Spleen (tissue), 11 donors: ENCODE results near the gene REEP3. TPM values are rescaled to one million over a fixed set of nuclear protein-coding genes. Genes with fewer than 3 reads are reported as not detected.

Experiments used
- DNase-seq: peaks from one replicate; pipeline ENCODE4 v3.0.0-alpha.2; 2020
- H3K27ac ChIP-seq, 8 donors: fragments of 200-600 bp; sonication (generic) in 7 of 8; 1 replicate in 4 of 8; 2 replicates in 4 of 8; pipeline versions ENCODE4 v1.5.0 to v1.8.0; 2016 to 2021; ENCODE audit warnings: inconsistent platforms in 4 of 8, mild to moderate bottlenecking in 4 of 8, moderate library complexity in 1 of 8
- H3K27me3 ChIP-seq, 7 donors: fragments of 200-600 bp; sonication (generic) in 6 of 7; replicated peaks in 1 of 7; 1 replicate in 4 of 7; 2 replicates in 3 of 7; pipeline versions ENCODE4 v1.5.0 to v1.8.0; 2016 to 2021; ENCODE audit warnings: inconsistent platforms in 3 of 7, mild to moderate bottlenecking in 1 of 7
- H3K36me3 ChIP-seq, 6 donors: fragments of 200-600 bp; sonication (generic) in 5 of 6; 1 replicate in 4 of 6; 2 replicates in 2 of 6; pipeline versions ENCODE4 v1.5.0 to v1.8.0; 2016 to 2021; ENCODE audit warnings: inconsistent platforms in 2 of 6
- H3K4me1 ChIP-seq, 6 donors: fragments of 200-600 bp; sonication (generic) in 5 of 6; 1 replicate in 3 of 6; 2 replicates in 3 of 6; pipeline versions ENCODE4 v1.5.0 to v1.8.0; 2016 to 2021; ENCODE audit warnings: inconsistent platforms in 3 of 6
- H3K4me3 ChIP-seq, 8 donors: fragments of 200-600 bp; sonication (generic) in 7 of 8; 1 replicate in 4 of 8; 2 replicates in 4 of 8; pipeline versions ENCODE4 v1.5.0 to v1.8.0; 2016 to 2021; ENCODE audit warnings: inconsistent platforms in 4 of 8, mild to moderate bottlenecking in 4 of 8, moderate library complexity in 2 of 8
- H3K9me3 ChIP-seq, 8 donors: fragments of 200-600 bp; sonication (generic) in 7 of 8; 1 replicate in 4 of 8; 2 replicates in 4 of 8; pipeline versions ENCODE4 v1.5.0 to v1.8.0; 2016 to 2021; ENCODE audit warnings: inconsistent platforms in 4 of 8
- CTCF ChIP-seq, 11 experiments: fragments of 200-600 bp in 7 of 11; fragments of 450-650 bp in 4 of 11; sonication (generic) in 4 of 11; IDR thresholded peaks in 8 of 11; conservative IDR thresholded peaks in 3 of 11; 1 replicate in 7 of 11; 2 replicates in 4 of 11; pipeline versions ENCODE4 v1.4.0 to v1.8.0; 2016 to 2021; ENCODE audit warnings: antibody characterized with exemption in 11 of 11, inconsistent platforms in 4 of 11, mild to moderate bottlenecking in 1 of 11
- POLR2A ChIP-seq, 3 donors: fragments of 450-650 bp; IDR thresholded peaks; one replicate each; pipeline ENCODE4 v1.5.1; 2017; ENCODE audit warnings: antibody characterized with exemption in 3 of 3, mild to moderate bottlenecking in 1 of 3
- POLR2AphosphoS5 ChIP-seq, 3 donors: sonication (generic); formaldehyde crosslinking; IDR thresholded peaks; one replicate each; pipeline ENCODE4 v1.5.1; 2017; ENCODE audit warnings: antibody characterized with exemption in 3 of 3
- WGBS, 5 donors: extraction: QIAGEN DNeasy Blood & Tissue Kit in 3 of 5; methylation state at CpG; one replicate each; pipeline versions ENCODE4 v1.1.5 to v1.1.7; 2013 to 2018; 5-methylcytosine and 5-hydroxymethylcytosine counted together
- intact Hi-C: fragments of 100-400 bp; cut with DNase I; formaldehyde crosslinking; loops from one replicate; pipeline ENCODE4 v1.15.0; 2023; ENCODE audit warnings: low total_unique reads
- polyA plus RNA-seq, 3 donors: library from polyadenylated mRNA; stranded (reverse); fragments of 200-250 nt; gene quantifications; one replicate each; pipeline ENCODE4 v1.2.1, GENCODE V29; 2013
- total RNA-seq, 7 donors: library from RNA; depleted of rRNA in 3 of 7; stranded (reverse); fragments of >200 nt in 3 of 7; fragmentation: NEBNext Ultra II Directional in 4 of 7; extraction: Animal tissue kit (Norgen Biotek cat#: 25700) in 4 of 7; gene quantifications; one replicate each; pipeline versions ENCODE4 v1.1.0 to v1.2.1, GENCODE V29; 2016 to 2021
- donor health status: healthy with polysubstance abuse.
- donor health status: DM: no; HTN: no; CAD: no; lungs with moderate emphysema.
- donor health status: DM: no; HTN: no; CAD: no.
- donor health status: Bipolar disorder and iron deficiency.
- donor health status: healthy.
- donor health status: DM: no; HTN: no; CAD: no.
- donor health status: DM: yes; HTN: yes; CAD: no.

REEP3 gene
- total and polyA plus RNA-seq, 10 donors: 4.0 to 46.5 (median 22.1) TPM

GRCh38 chr10:63584725-63585035 lies 63.5 kb downstream of the REEP3 start:
- no peak for TF ChIP-seq POLR2AphosphoS5 (IDR thresholded peaks at IDR 0.05)
- TF ChIP-seq CTCF (IDR thresholded peaks at IDR 0.05 in 8 of 11, conservative IDR thresholded peaks at IDR 0.05 in 3 of 11): no peak
- TF ChIP-seq POLR2A (IDR thresholded peaks at IDR 0.05): no peak
- Histone ChIP-seq H3K9me3 (no peaks in the 10 kb centered on the region), H3K4me1 (no peaks in the 10 kb centered on the region), H3K27ac (no peak overlapping the region), H3K4me3 (no peak overlapping the region), H3K27me3 (no peaks in the 10 kb centered on the region), H3K36me3 (peaks cover 0 to 4% (median 0%) of the 10 kb centered on the region in 6 donors)
- DNase-seq: no peak
- intact Hi-C loops: no loop called here

- Histone ChIP-seq H3K9me3 (no peaks in the 10 kb centered on the region), H3K4me1 (no peaks in the 10 kb centered on the region), H3K36me3 (peaks cover 0 to 4% (median 0%) of the 10 kb centered on the region in 6 donors), H3K4me3 (no peak overlapping the region), H3K27ac (no peak overlapping the region), H3K27me3 (no peaks in the 10 kb centered on the region)
- intact Hi-C loops: no loop called here
- DNase-seq: no peak
- TF ChIP-seq POLR2AphosphoS5 (IDR thresholded peaks at IDR 0.05): no peak
- TF ChIP-seq POLR2A (IDR thresholded peaks at IDR 0.05): no peak
- TF ChIP-seq CTCF (IDR thresholded peaks at IDR 0.05 in 8 of 11, conservative IDR thresholded peaks at IDR 0.05 in 3 of 11): no peak
- 91 to 100% (median 100%) methylated on average over 1 of the region's 1 CpG for WGBS, 5 donors
These were observed 63.8 kb downstream of the REEP3 start for GRCh38 chr10:63585041-63585440.

DNA sequence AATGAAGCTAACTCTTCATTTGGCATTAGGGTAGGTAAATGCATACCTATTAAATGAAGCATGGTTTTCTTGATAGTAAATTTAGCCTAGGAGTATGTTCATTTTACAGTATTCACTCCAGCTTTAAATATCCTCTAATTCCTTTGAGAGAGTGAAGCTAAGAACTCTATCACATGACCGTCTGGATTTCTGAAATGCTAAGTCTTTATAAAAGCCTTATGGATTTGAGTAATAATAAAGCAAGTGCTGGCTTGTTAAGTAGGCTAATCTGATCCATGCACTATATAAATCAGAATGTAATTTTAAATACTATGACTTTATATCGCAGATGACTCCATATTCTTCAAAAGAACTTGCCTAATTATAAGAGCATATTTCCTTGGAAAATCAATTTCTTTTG lies 64.8 kb downstream of the REEP3 start:
- H3K27ac ChIP-seq: no peak overlapping the region
- no peaks in the 10 kb centered on the region for H3K27me3 ChIP-seq
- DNase-seq: no peak
- H3K4me3 ChIP-seq: no peak overlapping the region
- H3K4me1 ChIP-seq: no peaks in the 10 kb centered on the region
- TF ChIP-seq POLR2A (IDR thresholded peaks at IDR 0.05) (no peak), CTCF (IDR thresholded peaks at IDR 0.05 in 8 of 11, conservative IDR thresholded peaks at IDR 0.05 in 3 of 11) (no peak), POLR2AphosphoS5 (IDR thresholded peaks at IDR 0.05) (no peak)
- WGBS, 5 donors: 96 to 98% (median 97%) methylated on average over 2 of the region's 2 CpGs
- intact Hi-C loops: no loop called here
- H3K9me3 ChIP-seq: no peaks in the 10 kb centered on the region
- H3K36me3 ChIP-seq: peaks cover 0 to 4% (median 0%) of the 10 kb centered on the region in 6 donors

DNA sequence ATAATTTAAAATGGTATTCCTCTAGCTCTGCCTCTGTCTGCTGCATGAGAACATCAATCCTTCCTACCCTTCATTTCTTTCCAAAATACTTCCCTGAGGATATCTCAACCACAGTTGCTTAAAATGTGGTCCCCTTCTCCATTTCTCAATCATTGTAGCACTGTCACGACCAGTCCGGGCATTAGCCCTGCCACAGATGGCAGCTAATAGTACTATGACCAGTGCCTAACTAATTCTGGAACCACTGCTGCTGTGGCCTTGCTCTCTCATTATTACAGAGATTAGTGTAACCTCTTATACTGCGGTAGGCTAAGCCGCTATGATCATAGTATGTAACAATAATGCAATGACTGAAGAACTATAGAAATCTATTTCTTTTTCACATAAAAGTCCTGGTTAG lies 66.0 kb downstream of the REEP3 start:
- Histone ChIP-seq H3K4me3 (no peak overlapping the region), H3K9me3 (no peaks in the 10 kb centered on the region), H3K36me3 (peaks cover 0 to 4% (median 0%) of the 10 kb centered on the region in 6 donors), H3K27ac (no peak overlapping the region), H3K27me3 (no peaks in the 10 kb centered on the region), H3K4me1 (no peaks in the 10 kb centered on the region)
- intact Hi-C loops: no loop called here
- 83 to 97% (median 93%) methylated on average over 4 of the region's 4 CpGs for WGBS, 5 donors
- TF ChIP-seq POLR2AphosphoS5 (IDR thresholded peaks at IDR 0.05) (no peak), POLR2A (IDR thresholded peaks at IDR 0.05) (no peak), CTCF (IDR thresholded peaks at IDR 0.05 in 8 of 11, conservative IDR thresholded peaks at IDR 0.05 in 3 of 11) (no peak)
- no peak for DNase-seq
